HepG2 (cell line): Measurements from ENCODE around the gene ADAT3. TPM values are rescaled to one million over a fixed set of nuclear protein-coding genes. Genes with fewer than 3 reads are reported as not detected.

Experiments
- ATAC-seq: fragments of 200-7000 bp; cut with Tn5 transposase; 3 replicates; pipeline ENCODE4 v1.9.1; 2020; ENCODE audit warnings: mild to moderate bottlenecking, moderate library complexity
- BruUV-seq: library from RNA; stranded (reverse); fragments of 400-500 nt; replicated peaks from 2 replicates; lab custom pipeline; 2021; lab: Mats Ljungman, UMichigan
- CTCF ChIA-PET: fragments of 300-600 bp; formaldehyde crosslinking; extraction: SDS; loops from one replicate; lab custom pipeline; 2021; ENCODE audit warnings: low total read pairs, inconsistent platforms, low intra/inter-chr PET ratio; lab: Yijun Ruan, JAX
- POLR2A ChIA-PET: fragments of 350-600 bp; sonication (Branson Sonifier 250); formaldehyde crosslinking; loops from one replicate; lab custom pipeline; 2020; ENCODE audit warnings: antibody characterized with exemption, inconsistent platforms; lab: Yijun Ruan, JAX
- DNase-seq: peaks from one replicate; pipeline ENCODE4 v3.0.0-alpha.2; 2015; ENCODE audit warnings: low spot score
- FAIRE-seq: peaks from 3 replicates; lab custom pipeline; 2011; peaks lifted over from hg19 to GRCh38; lab: Jason Lieb, UNC
- H2AFZ ChIP-seq: one replicate; pipeline ENCODE4 v1.6.1; 2011; ENCODE audit warnings: low read length, inconsistent platforms
- H3K27ac ChIP-seq: fragments of 300-600 bp; 3 replicates; pipeline ENCODE4 v1.8.0; 2011; ENCODE audit warnings: mixed run types, mild to moderate bottlenecking, mixed read lengths, low read length, inconsistent platforms; ENCODE audit not compliant: insufficient read depth; ENCODE audit errors: extremely low read length
- H3K27me3 ChIP-seq, 2 experiments: fragments of 200-600 bp in 1 of 2; 2 replicates in 1 of 2; 3 replicates in 1 of 2; pipeline versions ENCODE4 v1.6.0 to v1.8.0; 2011; ENCODE audit warnings: low read length in 2 of 2, mild to moderate bottlenecking in 2 of 2, moderate library complexity in 2 of 2, inconsistent platforms in 1 of 2; ENCODE audit not compliant: insufficient read depth in 2 of 2, control insufficient read depth in 1 of 2
- H3K36me3 ChIP-seq, 2 experiments: fragments of 200-600 bp in 1 of 2; replicated peaks in 1 of 2; 2 replicates in 1 of 2; 3 replicates in 1 of 2; pipeline versions ENCODE4 v1.5.1 to v1.8.0; 2011; ENCODE audit warnings: low read length in 2 of 2, inconsistent platforms in 1 of 2; ENCODE audit not compliant: insufficient read depth in 2 of 2, control insufficient read depth in 1 of 2
- H3K4me1 ChIP-seq: 2 replicates; pipeline ENCODE4 v1.5.1; 2012; ENCODE audit warnings: low read length, inconsistent platforms; ENCODE audit not compliant: insufficient read depth
- H3K4me2 ChIP-seq: 2 replicates; pipeline ENCODE4 v1.6.0; 2011; ENCODE audit warnings: low read depth, low read length, inconsistent platforms
- H3K4me3 ChIP-seq, 3 experiments: fragments of 200-600 bp in 1 of 3; sonication (generic), shearing (Covaris generic) in 1 of 3; replicated peaks in 1 of 3; 2 replicates each; pipeline ENCODE4 v1.5.1; 2011 to 2016; ENCODE audit warnings: low read length in 3 of 3, inconsistent platforms in 2 of 3, low read depth in 2 of 3, mild to moderate bottlenecking in 2 of 3, control low read depth in 1 of 3, mixed read lengths in 1 of 3; ENCODE audit not compliant: insufficient read depth in 1 of 3
- H3K79me2 ChIP-seq: one replicate; pipeline ENCODE4 v1.6.1; 2011; ENCODE audit warnings: low read length, inconsistent platforms; ENCODE audit not compliant: insufficient read depth
- H3K9ac ChIP-seq: 2 replicates; pipeline ENCODE4 v1.6.0; 2011; ENCODE audit warnings: mild to moderate bottlenecking, low read depth, low read length, inconsistent platforms; ENCODE audit not compliant: insufficient read depth
- H3K9me3 ChIP-seq: 2 replicates; pipeline ENCODE4 v1.5.1; 2012; ENCODE audit warnings: mild to moderate bottlenecking, low read length
- H4K20me1 ChIP-seq: 2 replicates; pipeline ENCODE4 v1.6.0; 2011; ENCODE audit warnings: inconsistent platforms, mild to moderate bottlenecking, low read length, moderate library complexity; ENCODE audit not compliant: insufficient read depth
- BORCS8-MEF2B ChIP-seq: sonication (generic); formaldehyde crosslinking; IDR thresholded peaks from 2 replicates; pipeline ENCODE4 v1.8.0; 2022; ENCODE audit warnings: mild to moderate bottlenecking, missing genetic modification reagents
- BRCA1 ChIP-seq: sonication (generic); formaldehyde crosslinking; IDR thresholded peaks from 2 replicates; pipeline ENCODE4 v1.4.0; 2020; ENCODE audit warnings: missing genetic modification reagents
- HIVEP1 ChIP-seq: sonication (generic); formaldehyde crosslinking; IDR thresholded peaks from 2 replicates; pipeline ENCODE4 v1.4.0; 2020; ENCODE audit warnings: mild to moderate bottlenecking, missing genetic modification reagents
- HNRNPK ChIP-seq: fragments of 200-400 bp; formaldehyde crosslinking; IDR thresholded peaks from 2 replicates; pipeline ENCODE4 v1.6.1; 2018; ENCODE audit warnings: low read length, low read depth, moderate library complexity, mild to moderate bottlenecking; ENCODE audit not compliant: poor library complexity, severe bottlenecking
- HOXA3 ChIP-seq: sonication (generic); formaldehyde crosslinking; IDR thresholded peaks from 2 replicates; pipeline ENCODE4 v1.5.0; 2020; ENCODE audit warnings: missing genetic modification reagents
- KLF11 ChIP-seq: IDR thresholded peaks from 2 replicates; pipeline ENCODE4 v1.6.1; 2016; ENCODE audit warnings: missing compliant biosample characterization
- KLF16 ChIP-seq, 2 experiments: sonication (generic) in 1 of 2; formaldehyde crosslinking in 1 of 2; IDR thresholded peaks; 2 replicates each; pipeline versions ENCODE4 v1.6.1 to v1.8.0; 2016 to 2023; ENCODE audit warnings: missing genetic modification reagents in 2 of 2, missing compliant biosample characterization in 1 of 2
- LBX2 ChIP-seq: sonication (generic); formaldehyde crosslinking; IDR thresholded peaks from 2 replicates; pipeline ENCODE4 v1.5.0; 2020; ENCODE audit warnings: missing genetic modification reagents, mild to moderate bottlenecking, borderline replicate concordance
- MEF2D ChIP-seq: sonication (generic); formaldehyde crosslinking; IDR thresholded peaks from 2 replicates; pipeline ENCODE4 v1.5.1; 2020; ENCODE audit warnings: mild to moderate bottlenecking, missing genetic modification reagents
- MZF1 ChIP-seq: sonication (generic); formaldehyde crosslinking; IDR thresholded peaks from 2 replicates; pipeline ENCODE4 v1.8.1; 2023; ENCODE audit warnings: mild to moderate bottlenecking, missing genetic modification reagents, borderline replicate concordance
- SOX5 ChIP-seq: IDR thresholded peaks from 2 replicates; pipeline ENCODE4 v1.6.1; 2016; ENCODE audit warnings: borderline replicate concordance
- SOX6 ChIP-seq, 2 experiments: fragments of 450-650 bp in 1 of 2; sonication (generic) in 1 of 2; formaldehyde crosslinking in 1 of 2; IDR thresholded peaks; 2 replicates each; pipeline versions ENCODE4 v1.4.0 to v1.6.1; 2017 to 2020; ENCODE audit warnings: antibody characterized with exemption in 1 of 2, mild to moderate bottlenecking in 1 of 2, missing genetic modification reagents in 1 of 2
- TRIM24 ChIP-seq: sonication (generic); formaldehyde crosslinking; IDR thresholded peaks from 2 replicates; pipeline ENCODE4 v1.8.0; 2022; ENCODE audit warnings: mild to moderate bottlenecking, missing genetic modification reagents
- ZBTB8A ChIP-seq: sonication (generic); formaldehyde crosslinking; IDR thresholded peaks from 2 replicates; pipeline ENCODE4 v1.4.0; 2020; ENCODE audit warnings: mild to moderate bottlenecking, low read depth, missing genetic modification reagents, borderline replicate concordance
- ZMYM3 ChIP-seq: sonication (generic); formaldehyde crosslinking; IDR thresholded peaks from 2 replicates; pipeline ENCODE4 v1.5.1; 2020; ENCODE audit warnings: mild to moderate bottlenecking, missing genetic modification reagents
- ZNF12 ChIP-seq: sonication (generic); formaldehyde crosslinking; IDR thresholded peaks from 2 replicates; pipeline ENCODE4 v1.5.0; 2020; ENCODE audit warnings: missing genetic modification reagents
- ZNF296 ChIP-seq: sonication (generic); formaldehyde crosslinking; conservative IDR thresholded peaks from 2 replicates; pipeline ENCODE4 v1.5.0; 2020; ENCODE audit warnings: mild to moderate bottlenecking, missing genetic modification reagents
- ZNF546 ChIP-seq: sonication (generic); formaldehyde crosslinking; conservative IDR thresholded peaks from 2 replicates; pipeline ENCODE4 v1.8.1; 2023; ENCODE audit warnings: mild to moderate bottlenecking, missing genetic modification reagents
- ZNF660 ChIP-seq: sonication (generic); formaldehyde crosslinking; IDR thresholded peaks from 2 replicates; pipeline ENCODE4 v1.5.1; 2020; ENCODE audit warnings: mild to moderate bottlenecking, low read depth, missing genetic modification reagents, borderline replicate concordance
- ZNF770 ChIP-seq: sonication (generic); formaldehyde crosslinking; IDR thresholded peaks from 2 replicates; pipeline ENCODE4 v1.5.0; 2020; ENCODE audit warnings: mild to moderate bottlenecking, missing genetic modification reagents
- WGBS: methylation state at CpG from one replicate; pipeline ENCODE4 v1.1.6; 2017; ENCODE audit warnings: low lambda C conversion rate; 5-methylcytosine and 5-hydroxymethylcytosine counted together
- in situ Hi-C: cut with HindIII; loops from 2 replicates; pipeline ENCODE4 v1.10.0; 2017; ENCODE audit warnings: low pct_unique_long_range_greater_than_20kb; ENCODE audit not compliant: extremely low pct_ligation_motif_present
- intact Hi-C: fragments of 100-400 bp; cut with micrococcal nuclease; formaldehyde crosslinking; loops from one replicate; pipeline ENCODE4 v1.10.0; 2022; ENCODE audit not compliant: unreplicated experiment
- polyA plus RNA-seq, 8 experiments: library from polyadenylated mRNA; depleted of rRNA in 3 of 8; stranded (reverse) in 7 of 8; unstranded in 1 of 8; fragments of >200 nt; fragmentation: Illumina TruSeq in 4 of 8; extraction: Trizol in 4 of 8; gene quantifications; 2 replicates each; pipeline versions ENCODE4 v1.2.1 to v1.2.3, GENCODE V29; 2011 to 2016; ENCODE audit warnings: low read depth in 4 of 8, missing spikeins in 1 of 8, mixed read lengths in 1 of 8; ENCODE audit not compliant: insufficient read depth in 1 of 8
- total RNA-seq, 5 experiments: library from RNA; depleted of rRNA; stranded (reverse); fragments of >200 nt; fragmentation: Illumina TruSeq; extraction: Trizol; gene quantifications; 2 replicates each; pipeline ENCODE4 v1.2.3, GENCODE V29; 2016; ENCODE audit warnings: low read depth in 1 of 5

ADAT3 gene
- total and polyA plus RNA-seq, 2 of the 13 experiments (the other 11 are each of a cell fraction or from before 2014, with no cell fraction given), result 0.95 to 3.5 TPM

- ChIA-PET POLR2A (no interaction called here), CTCF (no interaction called here)
- H3K4me1 ChIP-seq, result peaks cover 88% of the 10 kb centered on the region
- no peak overlapping the region for H3K4me2 ChIP-seq
- no peaks in the 10 kb centered on the region for H3K9me3 ChIP-seq
- 96% methylated on average over 7 of the region's 7 CpGs for whole genome bisulfite sequencing
- no peak overlapping the region for H3K27ac ChIP-seq
- ATAC-seq, result no peak
- no peaks in the 10 kb centered on the region for H4K20me1 ChIP-seq
- H3K27me3 ChIP-seq, result no peaks in the 10 kb centered on the region
- no peak for FAIRE-seq
- H3K79me2 ChIP-seq, result peaks cover 13% of the 10 kb centered on the region
- BruUV-seq, result no TSS peak
- H2AFZ ChIP-seq, result no peak overlapping the region
- no peak for TF ChIP-seq MEF2D (CRISPR knock-in tag)
- no peak for TF ChIP-seq TRIM24 (CRISPR knock-in tag)
- TF ChIP-seq KLF11, result no peak
- TF ChIP-seq LBX2 (CRISPR knock-in tag), result no peak
- TF ChIP-seq ZNF770, result no peak
- TF ChIP-seq ZMYM3 (CRISPR knock-in tag), result no peak
- TF ChIP-seq MZF1 (CRISPR knock-in tag), result no peak
- TF ChIP-seq BORCS8-MEF2B (CRISPR knock-in tag), result no peak
- no peak for TF ChIP-seq ZNF660 (CRISPR knock-in tag)
- TF ChIP-seq ZNF546 (CRISPR knock-in tag), result no peak
- TF ChIP-seq HIVEP1 (CRISPR knock-in tag), result no peak
- no peak for TF ChIP-seq ZNF12 (CRISPR knock-in tag)
- TF ChIP-seq HOXA3 (CRISPR knock-in tag), result no peak
- TF ChIP-seq ZNF296, result no peak
- TF ChIP-seq BRCA1 (CRISPR knock-in tag), result no peak
- TF ChIP-seq HNRNPK, result no peak
- TF ChIP-seq KLF16 (CRISPR knock-in tag; IDR thresholded peaks at IDR 0.05), result no peak
- no peak for TF ChIP-seq SOX5 (CRISPR knock-in tag)
- no peak for TF ChIP-seq SOX6 (IDR thresholded peaks at IDR 0.05)
- TF ChIP-seq SOX6 (CRISPR knock-in tag; IDR thresholded peaks at IDR 0.05), result no peak
- TF ChIP-seq ZBTB8A (CRISPR knock-in tag), result no peak
- in situ Hi-C loops (no loop called here), intact Hi-C loops (no loop called here)
- DNase-seq, result no peak
- peaks cover 0 to 2% of the 10 kb centered on the region in 2 experiments; a peak in 2 of 5 replicates for H3K36me3 ChIP-seq
- no peak overlapping the region for H3K4me3 ChIP-seq
- H3K9ac ChIP-seq, result no peak overlapping the region
Measured at GRCh38 chr19:1868971-1869370, 36.2 kb upstream of the ADAT3 start.
